Renal pelvis (tissue), 4 donors: ENCODE data around the gene CCDC112. TPM values are rescaled to one million over a fixed set of nuclear protein-coding genes. Genes with fewer than 3 reads are reported as not detected.
"Not testable (repeated sequence)": the region's sequence is repeated elsewhere in the genome, so short reads cannot be mapped to it uniquely, and the experiment has no call there.

Experiments used
- DNase-seq: peaks from one replicate; pipeline ENCODE4 v3.0.0-alpha.2; 2013
- polyA plus RNA-seq, 3 donors: library from polyadenylated mRNA; unstranded; fragments of 120-200 nt; gene quantifications; one replicate each; pipeline ENCODE4 v1.2.1, GENCODE V29; 2013; ENCODE audit not compliant: insufficient read length in 3 of 3

CCDC112 gene
- polyA plus RNA-seq, 3 donors, result 15.3 to 19.8 (median 15.8) TPM

DNA sequence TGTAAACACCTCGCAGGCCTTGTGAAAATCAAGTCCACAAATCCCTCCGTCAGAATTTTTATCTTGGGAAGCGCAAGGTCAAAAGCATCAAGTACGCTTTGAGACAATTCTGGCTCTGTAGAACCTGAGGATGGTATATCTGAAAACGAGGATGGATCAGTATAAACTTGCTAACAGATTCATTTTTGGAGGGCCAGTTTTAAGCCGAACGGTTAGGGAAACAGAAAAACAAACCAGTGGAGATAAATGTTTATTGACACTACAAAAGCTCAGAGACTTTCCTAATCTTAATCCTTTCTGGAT is 33.4 kb downstream of the CCDC112 start:
- DNase-seq, result no peak

DNA sequence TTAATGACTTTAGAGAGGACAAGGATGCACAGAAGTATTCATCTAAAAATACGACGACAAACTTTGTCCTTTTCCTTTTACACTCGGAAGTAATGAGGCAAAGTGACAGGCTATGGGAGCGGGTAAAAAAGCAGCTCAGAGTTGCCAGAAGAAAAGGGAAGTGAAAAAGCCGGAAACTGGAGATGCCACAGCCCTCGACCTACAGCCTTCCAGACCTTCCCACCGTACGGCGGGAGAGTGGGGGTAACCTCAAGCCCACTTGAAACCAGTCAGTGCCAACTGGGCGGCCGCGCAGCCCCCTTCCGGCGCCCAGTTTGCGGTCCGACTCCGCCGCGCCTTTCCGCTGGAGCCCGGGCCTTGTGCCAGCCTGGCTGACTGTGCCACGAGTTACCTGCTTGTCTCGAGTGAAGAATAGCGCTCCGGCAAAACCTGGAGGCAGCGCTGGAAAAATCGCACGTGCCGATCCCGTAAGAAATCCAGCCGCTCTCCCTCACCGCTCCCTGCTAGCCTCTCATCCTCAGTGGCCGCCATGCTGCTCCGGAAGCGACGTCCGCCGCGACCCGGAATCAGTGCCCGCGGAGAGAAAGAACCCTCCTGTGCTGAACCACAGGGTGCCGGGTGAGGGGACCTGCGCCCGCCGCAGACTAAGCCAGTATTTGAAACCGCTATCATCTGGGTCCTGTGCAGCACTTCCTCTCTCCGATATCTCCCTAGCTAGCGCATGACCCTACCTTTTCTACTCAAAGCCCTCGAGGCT is 34.0 kb downstream of the CCDC112 start, which contains the start of gene PGGT1B:
TSS of gene PGGT1B (minus strand) at position 557 of the 757 bp plus-strand sequence. CDS start at position 531, 26 bp downstream.
- peak; percentile 60 for DNase-seq

- DNase-seq, result no peak
Measured at GRCh38 chr5:115262011-115262320, 34.5 kb downstream of the CCDC112 start.

- no peak for DNase-seq
Measured at GRCh38 chr5:115260248-115260647, 36.2 kb downstream of the CCDC112 start.

- no peak for DNase-seq
Measured at GRCh38 chr5:115257981-115258380, 38.5 kb downstream of the CCDC112 start.

DNA sequence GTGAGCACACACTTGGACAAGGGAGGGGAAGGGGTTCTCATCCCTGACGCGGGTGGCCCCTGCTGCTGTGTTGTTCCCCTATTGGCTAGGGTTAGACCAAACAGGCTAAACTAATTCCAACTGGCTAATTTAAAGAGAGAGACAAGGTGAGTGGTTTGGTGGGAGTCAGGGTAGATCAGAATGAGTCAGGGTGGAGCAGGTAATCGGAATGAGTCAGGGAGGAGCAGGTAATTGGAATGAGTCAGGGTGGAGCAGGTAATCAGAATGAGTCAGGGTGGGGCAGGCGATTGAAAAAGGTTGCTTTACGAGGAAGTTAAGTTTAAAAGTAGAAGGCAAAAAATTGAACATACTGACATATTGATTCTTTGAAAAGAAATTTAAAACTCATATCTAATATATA is 47.1 kb downstream of the CCDC112 start:
- DNase-seq, result not testable (repeated sequence)

DNA sequence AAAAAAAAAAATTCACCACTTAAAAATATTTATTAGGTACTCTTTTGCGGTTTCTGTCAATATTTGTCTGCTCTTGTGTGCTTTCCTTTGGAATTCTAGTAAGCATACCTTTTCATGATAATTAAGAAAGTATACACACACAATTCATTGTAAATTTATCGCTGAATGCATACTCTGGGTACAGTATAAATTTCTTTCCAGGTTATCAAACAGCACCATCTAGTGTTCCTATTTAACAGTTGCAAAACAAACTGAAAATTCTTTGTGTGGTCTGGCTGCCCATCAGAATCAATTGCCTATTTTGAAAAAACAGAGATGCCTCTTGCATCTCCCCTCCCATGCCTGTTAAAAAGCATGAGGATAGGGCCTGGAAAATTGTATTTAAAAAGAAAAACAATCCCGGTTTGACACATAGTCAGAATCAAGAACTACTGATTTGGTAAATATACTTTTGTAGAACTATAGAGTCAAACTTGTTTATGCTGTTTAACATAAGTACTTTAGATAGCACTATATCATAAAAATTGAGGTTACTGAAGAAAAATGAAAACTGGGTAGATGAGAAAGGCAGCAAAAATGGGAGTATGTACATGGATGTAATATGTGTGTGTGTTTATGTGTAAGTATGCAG is 50.0 kb downstream of the CCDC112 start:
- peak; percentile 40 for DNase-seq

DNA sequence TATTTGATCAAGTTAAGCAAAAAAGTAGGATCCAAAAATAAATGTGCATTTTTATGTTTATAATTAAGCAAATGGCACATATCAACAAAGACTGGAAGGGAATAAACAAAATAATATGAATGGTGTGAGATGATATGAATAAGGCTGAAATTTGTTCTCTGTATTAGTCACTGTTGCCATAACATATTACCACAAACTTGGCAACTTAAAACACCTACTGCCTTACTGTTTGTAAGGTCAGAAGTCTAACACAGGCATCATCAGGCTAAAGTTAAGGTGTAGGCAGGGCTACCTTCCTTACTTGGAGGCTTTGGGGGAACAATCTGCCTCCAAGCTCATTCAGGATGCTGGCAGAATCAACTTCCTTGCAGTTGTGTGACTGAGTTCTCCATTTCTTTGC is 53.0 kb downstream of the CCDC112 start:
- no peak for DNase-seq

GRCh38 chr5:115241881-115242642 is 54.4 kb downstream of the CCDC112 start:
- no peak for DNase-seq

GRCh38 chr5:115237066-115237465 is 59.4 kb downstream of the CCDC112 start:
- no peak for DNase-seq

DNA sequence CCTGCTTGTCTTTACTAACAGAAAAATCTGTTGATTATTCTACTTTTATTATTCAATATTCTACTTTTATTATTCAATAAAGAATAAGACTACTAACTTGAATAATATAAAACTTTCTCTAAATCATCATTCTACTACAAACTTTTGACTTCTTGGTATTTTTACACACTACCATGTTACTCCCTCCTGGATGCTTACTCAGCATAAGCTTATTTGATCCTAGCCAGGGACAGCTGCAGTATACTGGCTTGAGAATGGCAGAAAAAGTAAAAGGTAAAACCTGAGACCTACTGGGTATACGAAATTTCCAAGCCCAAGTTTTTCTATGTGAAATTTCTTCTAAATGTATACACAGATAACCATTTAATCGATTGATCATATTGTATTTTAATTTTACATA is 59.9 kb downstream of the CCDC112 start:
- DNase-seq, result no peak

GRCh38 chr5:115231598-115231997 is 64.9 kb downstream of the CCDC112 start:
- no peak for DNase-seq

DNA sequence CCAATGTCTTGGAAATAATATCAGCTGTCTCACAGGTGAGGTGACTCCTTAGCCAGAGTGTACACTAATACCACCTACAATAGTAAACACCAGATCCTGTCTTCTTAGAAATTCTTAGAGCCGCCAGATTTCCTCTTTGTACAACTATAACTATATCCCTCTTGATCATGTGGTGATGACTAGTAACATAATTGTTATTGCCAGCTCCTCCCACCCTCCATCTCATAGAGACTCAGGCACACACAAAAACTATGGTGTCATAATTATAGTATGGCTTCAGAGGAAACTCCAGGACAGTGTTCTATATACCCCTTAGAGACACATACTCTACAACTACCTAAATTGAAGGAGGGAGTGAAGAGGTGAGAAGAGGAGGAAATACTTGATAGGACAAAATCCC is 66.8 kb downstream of the CCDC112 start:
- DNase-seq, result no peak

DNA sequence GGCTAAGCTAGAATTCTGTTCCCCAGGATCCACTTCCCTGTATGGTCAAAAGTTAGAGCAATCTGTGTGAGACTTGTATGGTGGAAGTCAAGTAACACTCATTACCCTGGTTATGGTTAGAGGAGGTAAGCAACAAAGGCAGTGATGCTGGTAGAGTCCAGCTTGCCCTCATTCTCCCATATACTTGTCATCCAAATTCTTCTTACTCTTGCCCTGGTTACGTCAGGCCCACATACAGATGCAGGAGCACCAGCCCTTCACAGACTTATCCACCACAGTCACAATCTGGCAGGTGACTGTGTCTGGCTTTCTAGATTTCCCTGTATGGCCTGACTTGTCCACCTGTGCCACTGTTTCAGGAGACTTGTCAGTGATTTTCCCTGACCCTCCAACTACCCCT is 69.2 kb downstream of the CCDC112 start:
- DNase-seq, result no peak

Other genes starting within 250 kb of the CCDC112 start
- gene TRIM36, start 126.7 kb downstream of the CCDC112 start, polyA plus RNA-seq, result 1 to 10 TPM; 2.1 to 2.6 (median 2.3) TPM
- gene PGGT1B, start 33.8 kb downstream of the CCDC112 start, polyA plus RNA-seq, result 10 to 100 TPM; 28.2 to 34.6 (median 28.7) TPM
- gene FEM1C, start 248.1 kb upstream of the CCDC112 start, polyA plus RNA-seq, result 10 to 100 TPM; 19.3 to 22.9 (median 22.3) TPM